Measurements from ENCODE around the gene IMMP2L.

DNA sequence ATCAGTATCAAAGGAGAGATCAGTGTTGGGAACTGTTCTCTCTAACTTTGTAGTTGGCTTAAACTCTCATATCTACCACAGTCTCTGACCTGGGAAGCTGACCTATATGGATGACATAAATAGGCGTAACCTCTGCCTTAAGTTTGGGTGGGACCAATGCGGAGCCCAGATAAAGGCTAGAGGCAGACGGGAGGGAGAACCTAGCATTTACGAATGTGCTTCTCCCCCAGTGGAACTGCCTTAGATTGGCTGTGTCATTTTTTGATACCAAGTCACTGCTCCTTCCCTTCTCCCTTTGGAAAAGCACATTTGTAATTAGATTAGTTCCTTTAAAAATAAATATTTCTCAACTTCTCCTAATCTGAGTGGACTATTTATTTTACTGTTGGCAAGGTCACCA lies 495.0 kb downstream of the IMMP2L start:
- TF ChIP-seq, protein P1, sequence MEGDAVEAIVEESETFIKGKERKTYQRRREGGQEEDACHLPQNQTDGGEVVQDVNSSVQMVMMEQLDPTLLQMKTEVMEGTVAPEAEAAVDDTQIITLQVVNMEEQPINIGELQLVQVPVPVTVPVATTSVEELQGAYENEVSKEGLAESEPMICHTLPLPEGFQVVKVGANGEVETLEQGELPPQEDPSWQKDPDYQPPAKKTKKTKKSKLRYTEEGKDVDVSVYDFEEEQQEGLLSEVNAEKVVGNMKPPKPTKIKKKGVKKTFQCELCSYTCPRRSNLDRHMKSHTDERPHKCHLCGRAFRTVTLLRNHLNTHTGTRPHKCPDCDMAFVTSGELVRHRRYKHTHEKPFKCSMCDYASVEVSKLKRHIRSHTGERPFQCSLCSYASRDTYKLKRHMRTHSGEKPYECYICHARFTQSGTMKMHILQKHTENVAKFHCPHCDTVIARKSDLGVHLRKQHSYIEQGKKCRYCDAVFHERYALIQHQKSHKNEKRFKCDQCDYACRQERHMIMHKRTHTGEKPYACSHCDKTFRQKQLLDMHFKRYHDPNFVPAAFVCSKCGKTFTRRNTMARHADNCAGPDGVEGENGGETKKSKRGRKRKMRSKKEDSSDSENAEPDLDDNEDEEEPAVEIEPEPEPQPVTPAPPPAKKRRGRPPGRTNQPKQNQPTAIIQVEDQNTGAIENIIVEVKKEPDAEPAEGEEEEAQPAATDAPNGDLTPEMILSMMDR (IDR thresholded peaks at IDR 0.05): no peak
- TF ChIP-seq POLR2A (IDR thresholded peaks at IDR 0.05): no peak

Data from thyroid gland (tissue), 4 donors.